ENCODE measurements around the gene PNRC2. TPM values are rescaled to one million over a fixed set of nuclear protein-coding genes. Genes with fewer than 3 reads are reported as not detected.

PNRC2 gene
- total and polyA plus RNA-seq, 10 of the 15 experiments (the other 5 are each of a cell fraction or from before 2014, with no cell fraction given), result 106 to 205 (median 163) TPM

- TF ChIP-seq POLR2AphosphoS2 (IDR thresholded peaks at IDR 0.05; ENCODE audit: low read depth, low read length) (no peak), GATAD2B (conservative IDR thresholded peaks at IDR 0.05; ENCODE audit: low read depth) (peak; percentile 6; the same call in 1 of the 2 replicates), CEBPZ (IDR thresholded peaks at IDR 0.05; ENCODE audit: low read depth, low read length) (no peak), MLLT1 (IDR thresholded peaks at IDR 0.05) (peak; percentile 19), ATF2 (IDR thresholded peaks at IDR 0.05; ENCODE audit: low read length) (no peak), ZNF217 (IDR thresholded peaks at IDR 0.05) (no peak), ESRRA (IDR thresholded peaks at IDR 0.05; ENCODE audit: low read length) (0 out of 2 replicates have a peak, but pooled peaks have one; percentile 9), NR2C2 (IDR thresholded peaks at IDR 0.05; ENCODE audit: borderline replicate concordance, control insufficient read depth, insufficient read length, low read depth) (no peak), ZBED1 (IDR thresholded peaks at IDR 0.05; ENCODE audit: borderline replicate concordance) (peak; percentile 49; the same call in 1 of the 2 replicates), CEBPB (IDR thresholded peaks at IDR 0.05; ENCODE audit: borderline replicate concordance in 1 of 2, low read depth in 2 of 2, low read length in 2 of 2) (no peak), PBX3 (IDR thresholded peaks at IDR 0.05; ENCODE audit: insufficient replicate concordance, low read depth, low read length) (no peak), CUX1 (IDR thresholded peaks at IDR 0.05; ENCODE audit: insufficient replicate concordance, low read depth, low read length) (no peak), MEF2B (IDR thresholded peaks at IDR 0.05; ENCODE audit: partially characterized antibody, poor library complexity, severe bottlenecking) (peak; percentile 36), HDAC6 (IDR thresholded peaks at IDR 0.05; ENCODE audit: unreplicated experiment) (no peak), IRF3 (IDR thresholded peaks at IDR 0.05) (no peak), SUZ12 (IDR thresholded peaks at IDR 0.05; ENCODE audit: unreplicated experiment) (no peak)
Measured at GRCh38 chr1:23980728-23981070, 21.1 kb downstream of the PNRC2 start (continued).
